Suppressor macrophage treated with lipopolysaccharide for 1 hour (primary cell): ENCODE data around the gene DGKI.
"Not testable (repeated sequence)": the region's sequence is repeated elsewhere in the genome, so short reads cannot be mapped to it uniquely, and the experiment has no call there.

Experiments
- DNase-seq, 3 donors: peaks; one replicate each; pipeline ENCODE4 v3.0.0-alpha.2; 2020 to 2022

DGKI gene

DNA sequence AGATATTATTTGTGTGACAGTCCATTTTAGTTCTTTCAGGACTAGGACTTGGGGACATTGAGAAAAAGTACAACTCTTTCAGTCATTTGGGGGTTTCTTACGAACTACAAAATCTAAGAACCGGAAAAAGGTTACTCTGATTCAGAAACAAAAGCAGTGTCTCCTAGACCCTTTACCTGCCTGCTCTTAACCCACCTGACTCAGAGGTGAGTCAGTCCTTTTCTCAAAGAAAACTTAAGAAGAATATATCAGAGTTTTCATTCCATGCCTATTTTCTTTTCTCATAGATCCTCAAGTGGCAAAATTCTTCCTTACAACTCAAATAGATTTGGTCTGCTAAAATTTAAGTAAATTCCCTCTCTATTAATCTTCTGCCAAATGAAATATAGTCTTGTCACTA is 388.4 kb downstream of the DGKI start:
- DNase-seq, result no peak

DNA sequence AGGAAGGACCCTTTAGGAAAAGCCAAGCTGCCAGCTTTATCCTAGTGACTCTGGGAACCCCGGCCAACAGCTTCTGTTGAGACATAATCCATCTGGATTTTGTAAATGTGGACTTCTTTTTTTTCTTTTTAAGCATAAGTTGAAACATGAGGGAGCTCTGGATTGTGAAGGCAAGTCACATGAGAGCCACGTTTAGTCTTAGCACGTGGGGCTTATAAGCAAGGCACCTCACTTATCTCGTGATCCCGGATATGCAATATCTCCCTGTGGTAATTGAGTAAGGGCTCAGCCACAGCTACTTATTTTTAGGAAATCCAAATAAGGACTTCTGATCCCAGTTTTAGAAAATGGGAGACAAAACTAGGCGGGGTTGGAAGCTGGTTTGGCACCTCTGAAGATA is 392.0 kb downstream of the DGKI start:
- DNase-seq, result peak; percentile 6 to 22 (median 11)

DNA sequence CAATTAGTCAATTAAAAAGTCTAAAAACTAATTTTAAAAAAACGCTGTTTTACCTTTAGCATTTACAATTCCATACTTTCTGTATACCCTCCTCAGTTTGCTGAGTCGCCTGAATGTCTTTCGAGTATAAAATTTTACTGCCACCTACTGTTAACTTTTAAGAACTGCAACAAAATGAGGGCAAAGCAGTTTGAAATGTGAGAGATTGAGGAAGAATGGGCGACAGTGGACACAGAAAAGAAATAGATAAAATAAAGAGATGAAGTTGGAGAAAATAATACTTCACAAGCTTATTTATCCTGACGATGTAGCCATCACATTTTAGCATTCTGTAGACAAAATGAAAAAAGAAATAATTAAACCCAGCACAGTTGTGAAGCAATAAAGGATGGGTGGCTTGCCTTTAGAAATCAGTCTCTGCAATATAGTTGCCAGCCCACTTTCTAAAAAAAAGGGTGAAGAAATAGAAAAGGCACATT is 392.5 kb downstream of the DGKI start:
- peak; percentile 39 to 62 (median 58) for DNase-seq

DNA sequence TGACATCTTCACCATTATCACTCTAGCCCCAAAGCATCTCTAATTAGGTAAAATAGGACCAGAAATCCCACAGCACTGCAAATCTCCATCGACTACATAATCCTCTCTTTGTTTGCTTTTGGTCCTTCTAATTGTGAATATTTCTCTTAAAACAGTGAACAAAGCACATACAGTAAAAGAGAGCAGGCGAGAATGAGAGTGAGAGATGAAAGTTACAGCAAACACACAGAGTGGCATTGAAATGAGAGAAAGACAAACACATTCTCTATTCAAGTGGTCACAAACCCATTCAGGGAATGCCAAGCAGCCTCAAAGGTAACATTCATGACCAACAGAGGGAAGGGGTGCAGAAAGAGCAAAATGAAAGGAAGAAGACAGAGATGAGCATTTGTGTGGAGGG is 393.4 kb downstream of the DGKI start:
- no peak for DNase-seq

DNA sequence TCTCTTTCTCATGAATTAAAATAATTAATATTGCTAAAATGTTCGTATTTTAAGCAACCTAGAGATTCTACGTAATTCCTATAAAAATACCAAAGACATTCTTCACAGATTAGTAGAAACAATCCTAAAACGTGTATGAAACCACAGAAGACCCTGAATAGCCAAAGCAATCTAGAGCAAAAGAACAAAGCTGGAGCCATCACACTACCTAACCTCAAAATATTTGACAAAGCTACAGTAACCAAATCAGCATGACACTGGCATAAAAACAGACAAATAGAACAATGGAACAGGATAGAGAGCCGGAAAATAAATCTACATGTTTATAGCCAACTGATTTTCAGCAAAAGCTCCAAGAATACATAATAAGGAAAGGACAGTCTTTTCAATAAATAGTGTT is 397.8 kb downstream of the DGKI start:
- DNase-seq, result no peak

DNA sequence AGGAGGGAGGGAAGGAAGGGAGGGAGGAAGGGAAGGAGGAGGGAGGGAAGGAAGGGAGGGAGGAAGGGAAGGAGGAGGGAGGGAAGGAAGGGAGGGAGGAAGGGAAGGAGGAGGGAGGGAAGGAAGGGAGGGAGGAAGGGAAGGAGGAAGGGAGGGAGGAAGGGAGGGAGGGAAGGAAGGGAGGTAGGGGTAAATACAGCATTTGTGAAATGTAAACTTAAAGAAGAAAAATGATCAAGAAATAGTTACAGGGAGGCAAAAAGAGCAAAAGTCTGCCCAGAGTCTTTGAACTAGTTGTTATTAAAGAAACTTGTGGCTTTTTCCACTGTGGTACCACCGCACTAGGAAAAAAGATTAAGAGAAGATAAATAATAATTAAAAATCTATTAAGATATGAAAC is 398.2 kb downstream of the DGKI start:
- not testable (repeated sequence) for DNase-seq

DNA sequence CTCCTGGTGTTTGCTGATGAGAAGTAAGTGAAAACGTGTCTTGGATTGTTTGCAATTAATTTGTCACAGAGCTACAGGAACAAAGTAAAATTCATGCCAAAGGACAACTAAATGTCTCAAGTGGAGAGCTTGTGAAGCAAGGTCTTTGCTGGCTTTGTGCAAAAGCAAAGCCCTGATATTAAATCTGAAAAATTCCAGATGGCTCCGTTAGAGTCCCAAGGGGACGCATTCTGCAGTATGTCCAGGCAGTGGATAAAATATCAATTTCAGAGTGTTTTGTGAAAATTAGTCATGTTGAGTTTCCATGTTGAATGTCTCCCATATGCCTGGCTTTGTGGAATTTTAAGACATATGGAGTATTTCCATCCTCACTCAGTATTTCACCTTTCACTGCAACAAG is 400.7 kb downstream of the DGKI start:
- no peak for DNase-seq

DNA sequence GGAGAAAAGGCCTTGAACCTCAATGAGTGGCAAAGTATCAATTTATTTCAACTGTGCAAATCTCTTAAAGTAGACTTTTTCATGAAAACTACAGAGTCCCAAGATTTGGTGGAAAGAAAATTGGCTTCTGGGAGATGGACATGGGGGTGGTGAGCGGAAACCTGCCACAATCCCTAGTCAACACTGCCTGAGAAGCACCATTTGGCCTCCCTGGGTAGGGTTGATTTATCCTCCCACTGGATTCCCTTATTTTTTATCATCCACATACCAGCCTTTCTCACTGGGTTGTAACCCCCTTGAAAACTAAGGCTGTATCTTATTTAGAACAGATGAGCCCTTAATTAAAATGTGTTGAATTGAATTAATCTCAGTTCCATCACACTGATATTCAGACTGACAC is 401.5 kb downstream of the DGKI start:
- DNase-seq, result no peak

DNA sequence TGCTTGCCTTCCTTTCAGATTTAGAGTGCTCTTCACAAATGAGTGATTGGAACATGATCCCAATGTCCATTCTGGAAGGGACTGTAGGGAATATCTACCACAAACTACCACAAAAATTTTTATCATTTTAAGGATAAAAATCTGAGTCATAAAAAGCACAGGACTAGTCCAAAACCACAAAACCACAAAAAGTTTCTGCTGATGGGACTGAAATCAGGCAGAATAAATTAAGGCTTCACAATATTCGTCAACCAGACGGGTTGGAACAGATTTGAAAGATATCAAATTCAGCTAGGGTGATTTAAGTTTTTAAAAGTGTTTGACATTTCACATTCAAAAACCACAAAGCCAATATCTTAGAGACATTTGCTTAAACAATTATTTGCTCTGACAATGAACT is 403.2 kb downstream of the DGKI start:
- DNase-seq, result no peak

DNA sequence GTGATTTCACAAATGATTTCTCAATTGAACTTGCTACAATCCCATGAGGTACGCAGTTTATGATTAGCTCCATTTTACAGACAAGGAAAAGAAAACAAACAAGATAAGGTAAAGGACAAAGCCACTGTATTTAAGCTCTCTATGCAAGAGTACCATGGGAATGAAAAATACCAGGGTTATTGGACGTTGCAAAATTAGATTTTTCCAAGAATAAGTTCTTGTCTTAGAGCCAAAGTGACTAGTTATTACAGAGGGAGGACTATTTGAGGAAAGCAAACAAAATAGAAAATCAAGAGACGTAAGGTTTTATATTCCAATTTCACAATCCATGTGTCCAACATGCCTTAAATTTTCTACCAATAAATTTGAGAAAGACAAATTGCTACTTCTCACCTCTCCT is 405.3 kb downstream of the DGKI start:
- DNase-seq, result no peak

DNA sequence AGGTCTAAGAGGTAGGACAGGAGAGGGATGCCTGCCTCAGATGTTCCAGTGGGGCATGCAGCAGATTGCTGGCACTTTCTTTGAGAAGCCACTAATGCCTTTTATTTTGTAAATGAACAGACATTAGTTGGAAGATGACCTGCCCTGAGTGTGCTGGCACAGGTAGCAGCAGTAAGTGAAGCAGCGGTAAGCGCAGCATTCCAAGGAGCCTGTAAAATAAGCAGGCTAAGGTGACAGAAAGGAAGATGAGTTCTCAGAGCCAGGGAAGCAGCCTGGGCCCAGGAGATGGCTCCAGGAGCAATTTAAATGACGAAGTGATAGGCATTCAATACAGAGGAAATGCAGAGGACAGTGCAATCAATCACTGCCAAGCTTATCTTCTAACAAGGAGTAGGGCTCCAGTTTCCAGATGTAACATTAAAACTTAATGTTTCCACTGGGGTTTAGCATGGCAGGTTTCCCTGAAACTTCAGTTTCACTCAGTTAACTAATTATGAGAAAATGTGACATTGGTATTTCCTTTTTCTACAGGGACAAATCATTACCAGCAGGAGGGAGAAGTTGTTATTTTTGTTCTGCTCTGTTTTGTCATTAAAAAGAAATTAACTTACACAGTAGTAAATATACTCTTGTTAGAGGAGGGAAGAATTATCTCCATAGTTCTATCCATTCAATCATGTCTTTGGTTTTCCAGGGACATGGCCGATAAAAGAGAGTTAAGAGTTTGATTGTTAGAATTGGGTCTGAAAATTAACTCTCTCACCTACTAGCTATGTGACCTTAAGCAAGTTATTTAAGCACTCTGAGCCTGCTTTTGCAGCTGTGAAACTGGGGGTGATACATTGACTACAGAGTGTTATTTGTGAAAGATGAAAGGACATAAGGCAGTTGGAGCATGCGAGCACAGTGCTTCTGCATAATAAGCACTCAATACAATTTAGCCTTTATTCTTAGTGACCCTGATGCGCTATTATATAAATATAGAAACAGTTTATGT is 406.6 kb downstream of the DGKI start:
- DNase-seq, result no peak

DNA sequence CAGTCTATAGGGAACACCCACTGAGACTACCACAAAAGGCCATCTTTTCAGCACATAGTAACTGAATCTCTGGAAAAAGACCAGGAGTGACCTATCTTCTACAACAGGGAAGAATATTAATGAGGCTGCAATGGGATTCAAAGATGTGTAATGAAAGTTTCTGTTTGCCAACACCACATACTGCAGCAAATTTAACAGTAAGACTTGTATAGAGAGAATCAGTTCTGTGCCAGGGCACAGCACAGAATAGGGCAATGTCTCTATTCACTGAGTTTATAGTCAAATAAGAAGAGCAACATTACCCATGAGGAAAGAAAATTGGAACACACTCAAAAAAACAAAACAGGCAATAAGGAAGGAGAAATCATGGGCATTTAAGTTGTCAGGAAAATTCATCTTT is 411.8 kb downstream of the DGKI start:
- DNase-seq, result no peak

DNA sequence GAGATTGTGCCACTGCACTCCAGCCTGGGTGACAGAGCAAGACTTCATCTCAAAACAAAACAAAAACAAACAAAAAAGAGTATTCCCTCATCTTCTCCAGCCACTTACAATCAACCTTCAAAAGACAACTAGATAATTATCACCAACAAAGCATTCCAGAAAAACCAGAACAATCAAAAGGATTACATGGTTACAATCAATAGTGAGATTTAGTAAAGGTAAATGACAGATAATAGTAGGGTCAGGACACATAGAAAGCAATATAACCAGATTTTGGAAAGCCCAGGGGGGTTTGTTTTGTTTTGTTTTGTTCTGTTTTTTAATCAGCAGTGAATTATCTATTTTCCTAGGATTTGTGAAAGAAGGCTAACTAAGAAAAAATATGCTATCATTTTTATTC is 412.2 kb downstream of the DGKI start:
- DNase-seq, result no peak

DNA sequence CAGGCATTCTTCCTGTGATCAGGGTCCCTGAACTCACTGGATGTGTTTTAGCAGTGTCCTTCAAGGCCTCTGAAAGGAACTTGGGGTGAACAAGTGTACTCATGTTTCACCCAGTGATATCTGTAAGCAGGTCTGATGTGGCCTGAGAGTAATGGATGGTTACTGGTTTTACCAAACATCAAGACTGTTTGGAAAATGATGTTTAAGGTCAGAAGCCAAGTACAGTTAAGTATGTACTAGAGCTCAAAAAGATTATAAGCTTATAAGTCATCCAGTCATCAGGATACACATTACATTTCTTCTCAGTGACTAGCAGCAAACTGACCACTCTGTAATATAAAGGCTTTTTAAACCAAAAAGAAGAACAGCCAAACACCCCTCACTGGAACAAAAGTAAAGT is 423.5 kb downstream of the DGKI start:
- DNase-seq, result no peak

DNA sequence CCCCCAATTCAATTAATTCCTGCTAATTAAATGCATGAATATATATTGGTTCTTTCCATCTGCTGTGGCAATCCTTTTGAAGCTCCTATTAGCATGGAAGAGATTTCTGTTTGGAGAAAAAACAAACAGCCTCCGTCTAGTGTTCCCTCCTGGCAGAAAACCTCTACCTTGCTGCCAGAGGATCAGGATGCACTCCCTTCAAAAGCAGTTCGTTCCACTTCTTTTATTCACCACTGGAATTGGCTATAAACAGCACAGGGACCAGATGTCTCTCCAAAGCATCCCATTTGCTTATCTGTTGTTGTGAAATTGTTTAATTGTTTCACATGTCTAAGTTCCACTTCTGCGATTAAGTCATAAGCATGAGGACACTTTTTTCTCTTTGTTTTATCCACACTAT is 425.4 kb downstream of the DGKI start:
- no peak for DNase-seq

DNA sequence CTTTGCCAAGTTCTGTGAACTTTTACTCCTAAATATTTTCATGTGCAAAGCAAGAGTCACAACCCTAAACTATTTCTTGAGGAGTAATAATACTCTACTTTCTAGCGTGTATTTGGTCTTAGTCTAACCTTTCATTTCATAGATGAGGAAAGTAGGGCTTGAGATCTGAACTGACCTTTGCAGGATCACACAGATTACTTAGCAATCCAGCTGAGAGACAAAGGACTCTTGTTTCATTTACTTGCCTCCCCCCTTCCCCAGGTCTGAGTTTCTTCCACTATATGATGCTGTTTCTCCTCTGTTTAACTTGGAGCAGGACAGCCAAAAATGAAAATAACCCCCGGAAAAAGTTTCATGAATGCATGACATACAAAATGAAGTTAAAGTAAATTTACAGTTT is 427.9 kb downstream of the DGKI start:
- no peak for DNase-seq

DNA sequence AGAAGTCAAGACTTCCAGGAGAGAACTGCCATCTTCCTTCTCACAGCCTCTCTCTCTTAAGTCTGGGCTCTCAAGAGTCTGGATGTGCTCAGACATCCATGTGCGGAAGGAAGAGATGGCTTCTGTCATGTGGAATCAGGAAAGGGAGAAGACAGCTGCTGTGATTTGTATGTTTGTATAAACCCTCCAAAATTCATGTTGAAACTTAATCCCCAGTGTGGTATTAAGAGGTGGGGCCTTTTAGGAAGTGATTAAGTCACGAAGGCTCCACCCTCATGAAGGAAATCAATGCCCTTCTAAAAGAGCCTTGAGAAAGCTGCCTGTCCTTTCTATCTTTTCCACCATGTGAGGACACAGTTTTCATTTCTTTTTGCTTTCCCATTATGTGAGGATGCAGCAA is 429.3 kb downstream of the DGKI start:
- no peak for DNase-seq

DNA sequence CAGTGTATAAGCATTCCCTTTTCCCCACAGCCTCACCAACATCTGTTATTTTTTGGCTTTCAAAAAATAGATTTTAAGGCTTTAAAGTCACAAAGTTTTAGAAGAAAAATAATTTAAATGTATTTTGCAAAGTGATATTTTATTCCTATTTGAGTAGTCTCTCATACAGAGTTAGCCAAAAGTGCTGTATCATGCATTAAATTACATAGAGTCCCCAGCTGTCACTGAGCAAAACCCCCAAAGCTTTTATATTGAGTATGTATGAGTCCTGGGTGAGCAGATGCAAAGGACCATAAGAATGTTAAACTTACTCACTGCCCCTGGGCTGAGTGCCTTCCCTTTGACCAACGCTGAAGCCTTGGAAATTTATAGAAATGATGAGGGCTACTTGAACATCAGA is 432.9 kb downstream of the DGKI start:
- no peak for DNase-seq

DNA sequence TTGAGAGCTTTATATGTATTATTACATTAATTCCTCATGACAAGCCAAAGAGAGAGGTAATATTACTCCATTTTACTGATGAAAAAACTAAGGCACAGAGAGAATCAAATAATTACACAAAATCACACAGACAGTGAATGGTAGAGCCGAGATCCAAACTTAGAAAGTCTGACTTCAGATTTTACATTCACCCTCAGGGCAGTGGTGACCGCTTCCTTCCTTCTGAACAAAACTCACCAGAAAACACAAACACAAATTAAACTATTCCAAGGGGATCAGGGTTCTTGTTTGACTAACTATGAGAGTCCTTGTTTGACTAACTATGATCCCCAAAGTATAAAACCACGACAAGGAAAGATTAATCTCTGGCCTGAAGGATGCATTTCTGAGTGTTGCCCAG is 435.3 kb downstream of the DGKI start:
- DNase-seq, result no peak

DNA sequence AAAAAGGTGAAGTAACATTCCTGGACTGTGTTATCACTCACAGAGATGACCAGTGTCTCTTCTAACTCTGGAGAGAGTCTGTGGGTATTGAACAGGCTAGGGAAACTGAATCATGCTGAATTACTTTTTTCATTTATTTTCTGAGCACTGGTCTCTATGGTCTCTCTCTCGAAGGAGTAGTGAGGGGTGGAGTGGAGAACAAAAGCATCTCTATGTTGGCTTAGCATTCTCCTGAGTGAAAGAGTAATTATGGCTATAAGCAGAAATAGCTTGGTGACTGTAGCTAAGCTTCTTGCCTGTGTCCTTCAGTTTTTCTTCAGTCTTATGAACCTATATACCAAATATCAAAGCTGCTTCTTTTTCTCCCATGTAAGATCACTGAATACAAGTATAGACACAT is 438.6 kb downstream of the DGKI start:
- DNase-seq, result no peak

DNA sequence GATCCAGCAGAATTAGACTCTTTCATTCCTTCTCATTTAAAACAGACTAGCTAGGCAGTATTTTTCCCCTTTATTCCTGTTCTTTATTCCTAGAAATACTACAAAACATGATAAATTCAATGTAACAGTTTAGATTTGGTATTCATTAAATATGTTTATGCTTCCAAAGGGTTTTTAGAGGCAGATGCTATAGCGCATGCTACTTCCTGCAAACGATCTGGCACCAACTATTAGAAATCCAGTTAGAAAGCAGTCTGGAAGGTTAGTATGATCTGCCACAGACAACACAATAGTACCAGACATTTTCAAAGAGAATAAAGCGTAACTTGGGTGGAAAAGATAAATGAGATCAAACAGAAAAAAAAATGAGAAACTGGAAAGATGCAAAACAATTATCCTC is 439.7 kb downstream of the DGKI start:
- DNase-seq, result no peak

DNA sequence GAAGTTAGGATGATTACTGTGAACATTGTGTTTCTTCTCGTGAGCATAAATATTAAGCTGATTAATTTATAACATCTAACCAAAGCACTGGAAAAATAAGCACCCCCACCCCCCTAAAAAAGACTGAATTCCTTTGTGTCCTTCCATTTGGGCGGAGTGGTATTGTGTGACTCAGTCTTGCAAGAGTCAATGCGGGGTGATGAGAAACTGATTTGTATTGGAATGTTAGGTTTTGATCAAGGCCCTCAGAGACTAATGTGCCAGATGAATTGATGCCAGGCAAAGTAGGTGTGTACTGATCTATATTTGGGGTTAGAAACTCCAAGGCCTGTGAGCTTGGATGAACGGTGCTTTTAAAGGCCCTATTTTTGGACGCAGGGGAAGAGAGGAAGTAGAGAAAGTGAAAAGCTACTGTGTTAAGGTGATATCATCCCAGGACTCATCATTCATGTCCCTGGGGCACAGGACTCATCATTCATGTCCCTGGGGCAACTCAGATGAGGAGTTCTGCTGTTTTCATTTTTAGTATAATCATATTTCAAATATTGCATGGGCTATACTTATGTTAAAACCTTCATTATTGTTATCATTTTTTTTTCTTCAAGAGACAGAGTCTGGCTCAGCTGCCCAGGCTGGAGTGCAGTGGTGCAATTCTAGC is 442.0 kb downstream of the DGKI start:
- no peak for DNase-seq

DNA sequence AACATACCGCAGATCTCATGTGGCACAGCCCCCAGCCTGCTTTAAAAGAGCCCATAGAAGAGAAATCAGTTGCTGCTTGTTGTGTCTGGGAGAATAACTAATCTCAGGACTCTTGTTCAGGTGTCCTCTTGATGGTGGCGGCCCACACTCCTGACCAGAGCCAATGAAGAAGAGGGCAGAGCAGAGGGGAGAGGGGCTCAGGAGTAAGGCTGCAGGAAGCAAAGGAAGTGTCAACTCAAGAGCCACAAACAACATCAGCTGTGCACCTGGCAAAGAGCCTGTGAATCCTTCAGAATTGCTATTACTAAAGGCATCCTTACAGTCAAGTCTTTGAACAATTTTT is 443.4 kb downstream of the DGKI start:
- DNase-seq, result no peak
